GM12874 (cell line): ENCODE measurements around the gene KRT34.

Experiments
- TF ChIP-seq, protein P1 (sequence below): IDR thresholded peaks from 2 replicates; pipeline ENCODE4 v1.5.1; 2011; ENCODE audit warnings: low read depth, mild to moderate bottlenecking, control low read depth, low read length, moderate library complexity; ENCODE audit not compliant: insufficient read depth

The KRT34 gene

DNA sequence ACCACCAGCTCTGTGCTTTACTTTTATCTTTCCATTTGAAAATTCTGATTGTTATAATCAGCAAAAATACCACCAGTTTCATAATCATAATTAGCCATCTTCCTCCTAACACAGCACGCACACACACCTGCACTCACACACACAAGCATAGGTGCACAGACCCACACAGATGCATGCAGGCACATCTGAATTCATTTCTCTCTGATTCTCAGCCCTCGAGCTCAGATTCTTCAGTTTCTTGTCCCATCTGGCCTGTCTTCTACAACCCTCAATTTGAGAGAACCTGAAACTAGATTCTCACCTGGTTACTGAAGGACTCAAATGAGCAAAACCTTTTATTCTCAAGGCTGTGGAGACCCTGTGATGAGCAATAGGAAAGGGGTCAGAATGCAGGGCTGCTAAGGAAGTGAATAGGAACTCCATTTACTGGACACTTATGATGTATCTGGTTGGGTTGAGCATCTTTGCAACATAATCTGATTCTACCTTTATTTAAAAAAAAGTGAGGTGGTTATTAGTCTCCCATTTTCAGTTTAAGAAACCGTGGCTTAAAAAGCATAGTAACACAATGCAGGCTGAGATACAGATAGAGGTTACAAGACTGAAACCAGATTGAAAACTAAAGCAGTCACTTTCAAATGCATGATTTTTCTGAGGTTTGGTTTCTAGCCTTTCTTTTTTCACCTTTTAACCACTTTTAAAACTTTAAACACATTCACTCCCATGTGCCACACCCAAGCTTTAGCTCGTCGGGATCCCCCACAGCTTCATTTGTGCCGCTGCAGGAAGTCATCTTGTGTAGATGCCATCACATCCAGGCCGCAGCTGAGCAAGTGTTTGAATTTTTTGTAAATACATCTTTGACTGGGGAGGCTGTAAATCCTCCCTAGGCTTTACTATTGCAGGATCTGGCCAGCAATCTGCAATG is 40.9 kb downstream of the KRT34 start:
- TF ChIP-seq, protein P1, sequence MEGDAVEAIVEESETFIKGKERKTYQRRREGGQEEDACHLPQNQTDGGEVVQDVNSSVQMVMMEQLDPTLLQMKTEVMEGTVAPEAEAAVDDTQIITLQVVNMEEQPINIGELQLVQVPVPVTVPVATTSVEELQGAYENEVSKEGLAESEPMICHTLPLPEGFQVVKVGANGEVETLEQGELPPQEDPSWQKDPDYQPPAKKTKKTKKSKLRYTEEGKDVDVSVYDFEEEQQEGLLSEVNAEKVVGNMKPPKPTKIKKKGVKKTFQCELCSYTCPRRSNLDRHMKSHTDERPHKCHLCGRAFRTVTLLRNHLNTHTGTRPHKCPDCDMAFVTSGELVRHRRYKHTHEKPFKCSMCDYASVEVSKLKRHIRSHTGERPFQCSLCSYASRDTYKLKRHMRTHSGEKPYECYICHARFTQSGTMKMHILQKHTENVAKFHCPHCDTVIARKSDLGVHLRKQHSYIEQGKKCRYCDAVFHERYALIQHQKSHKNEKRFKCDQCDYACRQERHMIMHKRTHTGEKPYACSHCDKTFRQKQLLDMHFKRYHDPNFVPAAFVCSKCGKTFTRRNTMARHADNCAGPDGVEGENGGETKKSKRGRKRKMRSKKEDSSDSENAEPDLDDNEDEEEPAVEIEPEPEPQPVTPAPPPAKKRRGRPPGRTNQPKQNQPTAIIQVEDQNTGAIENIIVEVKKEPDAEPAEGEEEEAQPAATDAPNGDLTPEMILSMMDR: no peak

DNA sequence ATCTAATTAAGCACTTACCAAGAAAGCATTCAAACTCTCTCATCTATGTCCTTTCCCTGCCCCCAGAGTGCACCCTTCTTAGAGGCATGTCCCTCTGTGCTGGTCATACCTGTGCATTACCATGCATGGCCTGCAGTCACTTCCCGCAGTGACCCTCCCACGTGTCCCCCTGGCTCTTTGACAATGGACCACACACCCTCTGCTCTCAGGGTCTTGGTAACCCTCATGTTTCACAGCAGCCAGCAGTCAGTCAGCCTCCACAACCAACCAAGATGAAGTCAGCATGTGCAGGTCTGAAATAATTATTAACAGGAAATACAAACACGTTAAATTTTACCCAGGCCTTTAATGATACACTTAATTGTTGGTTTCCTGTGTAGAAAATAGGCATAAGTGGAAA is 41.6 kb downstream of the KRT34 start:
- TF ChIP-seq, protein P1: no peak

DNA sequence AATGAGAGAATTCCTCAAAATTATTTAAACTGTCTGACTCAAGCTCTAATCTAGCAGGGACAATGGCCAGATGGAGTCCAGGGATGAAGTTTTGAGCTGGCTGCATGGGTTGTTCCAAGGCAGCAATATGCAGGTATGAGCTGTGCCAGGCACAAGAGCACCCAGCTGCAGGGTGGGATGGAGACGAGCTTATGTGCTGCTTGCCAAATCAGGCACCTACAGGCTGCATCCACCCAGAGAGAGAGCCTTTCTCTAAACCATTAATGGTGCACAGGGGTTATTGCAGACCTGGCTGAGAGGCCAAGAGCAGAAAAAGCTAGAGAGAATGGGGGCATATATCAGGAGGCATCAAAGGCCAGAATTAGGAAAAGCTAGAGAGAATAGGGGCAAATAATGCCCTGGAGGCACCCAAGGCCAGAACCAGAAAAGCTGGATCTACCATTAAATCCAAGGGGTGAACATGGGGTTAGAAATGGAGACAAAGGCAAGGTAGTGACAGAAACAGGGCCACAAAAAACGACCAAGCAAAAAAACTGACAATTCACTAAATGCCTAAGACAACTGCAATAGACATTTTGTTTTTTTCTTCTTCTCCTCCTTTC is 42.4 kb downstream of the KRT34 start:
- TF ChIP-seq, protein P1: no peak

DNA sequence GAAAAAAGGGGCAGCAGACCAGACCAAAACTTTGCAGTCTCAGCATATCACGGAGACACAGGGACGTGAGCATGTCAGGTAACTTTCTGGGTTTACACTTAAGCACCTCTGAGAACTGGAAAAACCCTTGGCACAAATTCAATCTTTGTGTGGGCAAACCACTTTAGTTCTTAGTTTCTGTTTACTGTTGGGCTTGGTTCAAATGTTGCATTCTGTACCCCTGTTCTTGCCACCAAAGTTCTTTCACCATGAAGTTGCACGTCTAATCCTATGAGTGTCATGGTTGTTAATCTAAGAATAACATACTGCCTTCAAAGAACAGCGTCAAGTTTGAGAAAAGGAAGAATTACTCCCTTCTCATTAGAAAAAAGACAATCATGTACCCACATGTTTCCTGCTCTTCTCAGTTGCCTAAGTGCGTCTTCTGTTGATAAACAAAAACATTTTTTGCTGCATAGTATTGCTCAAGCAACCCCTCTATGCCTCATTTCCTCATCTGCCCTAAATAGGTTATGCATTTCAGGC is 43.1 kb downstream of the KRT34 start:
- TF ChIP-seq, protein P1: no peak

DNA sequence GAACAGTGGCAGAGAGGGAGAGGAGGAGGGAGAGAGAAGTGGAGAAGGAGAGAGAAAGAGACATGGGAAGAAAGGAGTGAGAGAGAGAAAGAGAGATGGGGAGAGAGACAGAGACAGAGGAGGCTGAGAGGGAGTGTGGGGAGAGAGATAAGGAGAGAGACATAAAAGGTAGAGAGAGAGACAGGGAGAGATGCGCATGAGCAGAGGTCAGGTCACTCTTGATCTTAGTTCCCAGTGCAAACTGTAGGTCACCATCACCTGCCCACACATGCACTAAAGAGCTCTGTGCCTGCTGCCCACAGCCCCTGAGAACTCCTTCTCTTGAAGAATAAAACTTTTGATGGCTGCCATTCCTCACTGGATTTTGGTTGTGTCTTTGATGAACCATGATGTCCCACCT is 46.4 kb downstream of the KRT34 start:
- TF ChIP-seq, protein P1: no peak

DNA sequence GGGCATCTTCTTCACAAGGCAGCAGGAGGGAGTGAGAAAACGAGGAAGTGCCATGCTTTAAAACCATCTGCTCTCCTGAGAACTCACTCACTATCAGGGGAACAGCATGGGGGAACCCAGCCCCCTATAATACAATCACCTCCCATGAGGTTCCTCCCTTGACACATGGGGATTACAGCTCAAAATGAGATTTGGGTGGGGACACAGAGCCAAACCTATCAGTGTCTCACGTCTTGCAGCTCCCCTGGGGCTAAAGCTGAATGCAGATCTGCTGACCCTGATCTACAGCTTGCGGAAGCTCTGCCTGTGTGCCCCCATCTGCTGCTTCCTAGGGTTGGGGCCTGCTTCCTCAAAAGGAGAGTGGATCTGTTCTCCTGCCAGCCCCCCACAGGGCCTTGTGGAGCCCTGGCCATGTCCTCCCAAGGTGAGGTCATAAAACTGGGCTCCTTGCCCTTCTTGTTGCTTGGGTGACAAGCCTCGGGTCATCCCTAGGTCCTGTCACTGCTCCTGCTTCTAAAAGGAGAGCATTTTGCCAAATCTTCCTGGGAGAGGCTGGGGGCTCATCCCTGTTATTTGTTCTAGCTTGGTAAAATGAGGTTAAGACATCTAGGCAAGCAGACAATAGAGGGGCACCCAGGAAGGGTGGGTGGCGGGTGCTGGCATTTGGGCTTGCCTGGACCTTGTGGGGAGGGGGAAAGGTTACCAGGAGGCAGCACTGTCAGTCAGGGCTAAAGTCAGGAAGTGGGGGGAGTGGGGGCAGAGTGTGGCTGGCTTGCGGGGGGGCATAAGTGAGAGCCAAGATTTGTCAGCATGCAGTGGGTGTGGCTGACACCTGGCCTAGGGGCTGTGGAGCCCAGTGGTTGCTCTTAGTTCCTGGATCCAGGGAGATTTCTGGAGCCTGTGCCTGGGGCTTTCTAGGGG is 47.5 kb downstream of the KRT34 start:
- TF ChIP-seq, protein P1: no peak
